Fibroblast of lung (primary cell): ENCODE measurements around the gene DNAJC27.

ENCODE experiments used
- CTCF ChIP-seq, 2 donors: IDR thresholded peaks in 1 of 2; conservative IDR thresholded peaks in 1 of 2; 1 replicate in 1 of 2; 2 replicates in 1 of 2; pipeline ENCODE4 v1.5.1; 2011 to 2012; ENCODE audit warnings: low read length in 2 of 2, control low read depth in 1 of 2, inconsistent platforms in 1 of 2, low read depth in 1 of 2, mild to moderate bottlenecking in 1 of 2
- EZH2 ChIP-seq: IDR thresholded peaks from 2 replicates; pipeline ENCODE4 v1.5.1; 2012; ENCODE audit warnings: low read length, control low read depth, mild to moderate bottlenecking; ENCODE audit errors: missing control alignments

GRCh38 chr2:24920809-24921441 is 50.8 kb downstream of the DNAJC27 start:
- TF ChIP-seq CTCF (conservative IDR thresholded peaks at IDR 0.05 in 1 of 2, IDR thresholded peaks at IDR 0.05 in 1 of 2; ENCODE audit: low read depth in 1 of 2, low read length in 2 of 2) (peak in 1 of 2 donors; percentile 32), EZH2 (no peak)
